Stimulated activated CD4-positive, alpha-beta T cell treated with anti-CD3 and anti-CD28 coated beads, Interleukin-1b, Interleukin-23, amount 100 ng/mL, for 1 hour (primary cell): ENCODE measurements around the gene CEACAM7.
"Not testable (repeated sequence)": the region's sequence is repeated elsewhere in the genome, so short reads cannot be mapped to it uniquely, and the experiment has no call there.

Experiments used
- DNase-seq, 2 donors: peaks; one replicate each; pipeline ENCODE4 v3.0.0-alpha.2; 2020; ENCODE audit warnings: low read depth in 2 of 2

Gene CEACAM7

GRCh38 chr19:41656756-41657155, 31.3 kb downstream of the CEACAM7 start:
- DNase-seq: not testable (repeated sequence)

- no peak for DNase-seq
These were observed 35.8 kb downstream of the CEACAM7 start for GRCh38 chr19:41652250-41652649.

- no peak for DNase-seq
These were observed 38.2 kb downstream of the CEACAM7 start for GRCh38 chr19:41649827-41650226.

GRCh38 chr19:41646589-41647204, 41.4 kb downstream of the CEACAM7 start:
- DNase-seq: peak in 1 of 2 donors; percentile 34

GRCh38 chr19:41641879-41642485, 46.1 kb downstream of the CEACAM7 start:
- peak; percentile 52 to 57 for DNase-seq

- DNase-seq: no peak
These were observed 49.4 kb downstream of the CEACAM7 start for GRCh38 chr19:41638641-41639081.

- DNase-seq: no peak
These were observed 50.6 kb downstream of the CEACAM7 start for GRCh38 chr19:41637484-41637883.

- DNase-seq: no peak
These were observed 59.9 kb downstream of the CEACAM7 start for GRCh38 chr19:41627966-41628675.

- DNase-seq: no peak
These were observed 61.2 kb downstream of the CEACAM7 start, which contains the start of gene CEACAM4 for GRCh38 chr19:41626877-41627276. TSS of gene CEACAM4 (minus strand) at chr19:41627074. CDS start at chr19:41626963, 111 bp downstream.

GRCh38 chr19:41626278-41626677, 61.8 kb downstream of the CEACAM7 start:
- no peak for DNase-seq

GRCh38 chr19:41624937-41625336, 63.1 kb downstream of the CEACAM7 start:
- no peak for DNase-seq

GRCh38 chr19:41624515-41624914, 63.6 kb downstream of the CEACAM7 start:
- DNase-seq: no peak

- no peak for DNase-seq
These were observed 64.7 kb downstream of the CEACAM7 start for GRCh38 chr19:41623360-41623759.
